ENCODE results near the gene MEG3.
"Not testable (repeated sequence)": the region's sequence is repeated elsewhere in the genome, so short reads cannot be mapped to it uniquely, and the experiment has no call there.

MEG3 gene

GRCh38 chr14:100789460-100790417 lies 36.2 kb upstream of the MEG3 start:
- DNase-seq, result no peak

- no peak for DNase-seq
Observed at GRCh38 chr14:100790502-100791347, 35.2 kb upstream of the MEG3 start.

- DNase-seq, result no peak
Observed at GRCh38 chr14:100791348-100791735, 34.6 kb upstream of the MEG3 start.

- DNase-seq, result no peak
Observed at GRCh38 chr14:100791995-100792394, 33.9 kb upstream of the MEG3 start.

DNA sequence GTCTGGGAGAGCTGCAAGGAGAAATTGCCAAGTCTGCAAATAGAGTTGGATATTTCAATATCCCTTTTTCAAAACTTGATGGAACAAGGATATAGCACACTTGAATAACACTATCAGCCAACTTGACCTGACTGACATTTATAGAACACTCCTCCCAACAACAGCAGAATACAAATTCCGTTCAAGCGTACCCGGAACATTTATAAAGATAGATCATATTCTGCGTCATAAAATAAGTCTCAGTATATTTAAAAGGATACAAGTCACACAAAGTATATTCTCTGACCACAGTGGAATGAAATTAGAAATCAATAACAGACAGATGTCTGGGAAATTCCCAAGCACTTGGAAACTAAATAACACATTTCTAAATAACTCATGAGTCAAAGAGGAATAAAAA lies 29.0 kb upstream of the MEG3 start:
- no peak for DNase-seq

DNA sequence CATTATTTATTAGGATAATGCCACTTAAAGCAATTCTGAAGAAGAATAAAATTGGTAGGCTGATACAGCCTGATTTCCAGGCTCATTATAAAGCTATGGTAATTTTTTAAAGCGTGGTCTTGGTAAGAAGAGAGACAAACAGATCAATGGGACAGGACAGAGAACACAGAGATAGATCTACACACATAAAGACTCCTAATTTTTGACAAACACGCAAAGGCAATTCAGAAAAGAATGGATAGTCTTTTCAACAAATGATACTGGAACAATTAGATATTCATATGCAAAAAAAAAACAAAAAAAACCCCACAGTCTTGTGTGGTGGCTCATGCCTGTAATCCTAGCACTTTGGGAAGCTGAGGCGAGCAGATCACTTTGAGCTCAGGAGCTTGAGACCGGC lies 25.9 kb upstream of the MEG3 start:
- DNase-seq, result no peak

- DNase-seq, result not testable (repeated sequence)
Observed at GRCh38 chr14:100801433-100801832, 24.5 kb upstream of the MEG3 start.

DNA sequence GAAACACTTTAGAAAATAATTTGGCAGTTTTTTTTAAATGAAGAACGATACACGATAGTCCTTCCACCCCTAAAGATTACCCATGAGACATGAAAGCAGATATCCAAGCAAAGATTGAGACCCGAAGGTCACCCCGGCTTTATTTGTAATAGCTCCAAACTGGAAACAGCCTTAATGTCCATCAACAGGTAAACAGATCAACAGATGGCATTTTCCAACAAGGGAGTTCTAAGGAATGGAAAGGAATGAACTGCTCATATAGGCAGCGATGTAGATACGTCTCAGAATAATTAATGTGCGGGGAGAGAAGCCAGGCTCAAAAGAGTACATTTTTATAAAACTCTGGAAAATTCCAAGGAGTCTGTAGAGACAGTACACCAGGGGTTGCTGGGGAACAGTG lies 23.7 kb upstream of the MEG3 start:
- DNase-seq, result no peak

DNA sequence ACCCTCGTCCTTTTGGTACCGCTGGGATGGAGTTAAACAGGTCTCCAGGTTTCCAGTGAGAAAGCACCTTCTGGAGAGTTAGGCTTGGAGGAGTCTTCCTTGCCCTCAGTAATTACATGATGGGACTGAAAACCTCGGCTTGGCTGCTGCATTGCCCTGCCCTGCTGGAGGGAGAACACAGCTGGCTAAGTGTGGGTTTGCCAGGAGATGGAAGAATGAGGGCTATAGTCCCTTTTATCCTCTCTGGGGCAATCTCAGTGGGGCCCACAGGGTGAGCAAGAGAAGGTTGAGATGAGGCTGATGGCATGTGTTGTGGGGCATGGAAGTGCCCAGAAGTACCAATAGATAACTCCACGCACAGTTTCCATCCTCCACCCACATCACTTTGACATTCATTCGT lies 23.2 kb upstream of the MEG3 start:
- DNase-seq, result no peak

DNA sequence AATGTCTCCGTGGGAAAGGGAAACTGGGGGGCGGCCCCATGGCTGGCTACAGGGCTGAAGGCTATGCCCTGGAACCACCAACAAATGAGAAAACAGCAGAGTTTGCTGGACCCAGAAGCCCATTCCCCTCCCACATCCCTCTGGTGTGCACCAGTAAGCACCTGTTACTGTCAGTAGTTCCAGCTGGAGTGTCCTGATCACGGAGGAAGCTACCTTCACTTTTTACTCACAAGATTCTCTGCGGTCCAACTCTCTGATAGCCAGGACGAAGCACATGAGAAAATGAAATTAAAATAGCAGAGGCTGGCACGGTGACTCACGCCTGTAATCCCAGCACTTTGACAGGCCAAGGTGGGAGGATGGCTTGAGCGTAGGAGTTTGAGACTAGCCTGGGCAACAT lies 22.7 kb upstream of the MEG3 start:
- no peak for DNase-seq

DNA sequence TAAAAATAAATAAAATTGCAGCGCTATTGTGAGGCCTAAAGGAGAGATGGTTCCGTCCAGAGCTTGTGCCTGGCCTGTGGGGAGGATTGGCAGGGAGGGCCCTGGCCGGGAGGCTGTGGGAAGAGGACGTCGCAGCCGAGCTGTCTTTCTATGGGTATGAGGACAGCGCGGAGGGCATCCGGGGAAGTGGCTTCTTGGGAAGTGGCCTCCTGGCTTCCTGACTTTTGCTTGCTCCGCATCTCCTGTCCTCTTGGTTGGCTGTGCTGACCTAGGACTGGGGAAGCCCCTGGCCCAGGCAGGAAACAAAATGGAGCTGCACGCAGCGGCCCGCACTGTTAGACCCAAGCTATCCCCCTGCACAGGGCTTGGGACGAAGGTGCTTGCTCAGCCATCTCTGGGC lies 22.2 kb upstream of the MEG3 start:
- DNase-seq, result no peak

GRCh38 chr14:100804138-100804537 lies 21.8 kb upstream of the MEG3 start:
- DNase-seq, result no peak

GRCh38 chr14:100804558-100805309 lies 21.2 kb upstream of the MEG3 start:
- DNase-seq, result no peak

DNA sequence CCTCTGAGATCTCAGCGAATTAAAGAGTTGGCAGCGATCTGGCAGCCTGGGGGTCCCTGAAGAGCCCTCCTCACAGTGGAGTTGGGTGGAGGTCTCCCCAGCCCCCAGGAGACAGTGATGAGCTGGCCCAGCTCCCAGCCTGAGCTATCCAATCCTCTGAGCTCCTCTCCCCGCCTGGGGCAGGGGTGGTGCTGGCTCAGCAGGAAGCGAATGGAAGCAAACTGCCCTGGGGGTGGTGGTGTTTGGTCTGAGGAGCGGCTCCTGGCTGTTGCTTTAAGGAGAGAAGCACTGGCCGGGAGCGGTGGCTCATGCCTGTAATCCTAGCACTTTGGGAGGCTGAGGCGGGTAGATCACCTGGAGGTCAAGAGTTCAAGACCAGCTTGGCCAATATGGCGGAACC lies 19.5 kb upstream of the MEG3 start:
- DNase-seq, result no peak

DNA sequence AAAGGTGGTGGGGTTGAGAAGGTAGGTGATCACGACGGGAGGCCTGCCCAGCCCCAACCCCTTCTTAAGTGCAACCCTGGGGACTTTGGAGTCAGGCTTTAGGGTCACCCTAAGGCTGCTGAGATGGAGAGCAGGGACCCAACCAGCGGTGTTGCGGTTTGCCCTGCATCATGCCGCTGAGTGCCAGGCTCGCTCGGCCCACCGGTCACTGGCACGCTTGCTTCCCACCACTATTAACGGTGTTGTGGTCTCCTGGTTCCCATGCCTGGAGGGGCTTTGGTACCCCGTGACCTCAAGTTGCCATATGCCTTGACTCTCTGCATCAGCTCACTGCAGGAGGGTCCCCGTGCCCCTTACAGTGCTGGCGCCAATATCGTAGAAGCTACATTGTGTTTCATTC lies 18.4 kb upstream of the MEG3 start:
- no peak for DNase-seq

DNA sequence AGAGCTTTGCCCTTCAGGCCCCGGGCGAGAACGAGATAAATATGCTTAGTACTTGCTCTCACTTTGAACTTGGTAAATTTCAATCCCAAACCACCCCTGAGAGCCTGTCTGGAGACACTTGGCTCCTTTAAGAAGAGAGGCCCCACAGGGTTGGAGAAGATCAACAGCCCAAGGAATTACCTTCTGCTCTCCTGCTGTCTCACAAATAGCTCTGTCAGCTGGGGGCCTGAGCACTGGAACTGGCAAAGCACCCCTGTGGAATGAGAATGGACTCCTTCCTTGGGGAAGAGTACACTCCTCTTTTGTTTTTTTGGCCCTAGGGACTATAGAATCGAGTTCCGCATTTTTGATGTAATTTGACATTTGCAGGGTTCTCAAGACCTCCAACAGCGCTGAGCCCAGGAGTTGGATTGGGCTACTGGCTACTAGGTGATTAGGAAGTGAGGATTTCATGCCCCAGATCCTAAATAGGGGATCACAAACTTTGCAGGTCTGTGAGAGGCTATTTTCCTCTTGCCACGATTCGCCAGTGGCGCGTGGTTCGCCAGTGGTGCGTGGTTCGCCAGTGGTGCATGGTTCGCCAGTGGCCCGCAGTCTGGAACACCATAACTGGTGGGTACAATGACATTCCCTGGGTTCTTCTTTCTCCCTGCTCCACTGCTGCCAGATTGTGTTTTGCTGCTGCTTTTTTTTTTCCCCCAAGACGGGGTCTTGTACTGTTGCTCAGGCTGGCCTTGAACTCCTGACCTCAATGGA lies 17.8 kb upstream of the MEG3 start:
- DNase-seq, result no peak

GRCh38 chr14:100810435-100810834 lies 15.5 kb upstream of the MEG3 start:
- DNase-seq, result no peak

GRCh38 chr14:100810861-100811461 lies 15.0 kb upstream of the MEG3 start:
- no peak for DNase-seq

DNA sequence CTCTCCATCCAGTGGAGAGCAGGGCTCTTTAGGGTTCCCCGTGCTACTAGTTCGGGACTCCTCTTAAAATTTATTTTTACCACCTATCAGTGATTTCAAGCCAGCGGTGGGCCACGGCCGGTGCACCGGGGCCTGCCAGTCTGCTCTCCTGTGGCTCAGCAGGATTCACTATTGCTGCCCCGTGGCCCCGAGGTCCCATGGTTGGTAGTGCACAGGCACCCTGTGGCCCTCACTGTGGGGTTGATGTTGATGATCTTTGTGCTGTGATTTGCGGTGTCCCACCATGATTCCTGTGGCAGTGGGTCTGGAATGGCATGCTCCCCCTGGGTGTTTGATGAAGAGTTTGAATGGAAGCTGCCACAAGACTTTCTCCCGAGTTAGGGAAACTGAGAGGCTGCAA lies 12.6 kb upstream of the MEG3 start:
- DNase-seq, result no peak

DNA sequence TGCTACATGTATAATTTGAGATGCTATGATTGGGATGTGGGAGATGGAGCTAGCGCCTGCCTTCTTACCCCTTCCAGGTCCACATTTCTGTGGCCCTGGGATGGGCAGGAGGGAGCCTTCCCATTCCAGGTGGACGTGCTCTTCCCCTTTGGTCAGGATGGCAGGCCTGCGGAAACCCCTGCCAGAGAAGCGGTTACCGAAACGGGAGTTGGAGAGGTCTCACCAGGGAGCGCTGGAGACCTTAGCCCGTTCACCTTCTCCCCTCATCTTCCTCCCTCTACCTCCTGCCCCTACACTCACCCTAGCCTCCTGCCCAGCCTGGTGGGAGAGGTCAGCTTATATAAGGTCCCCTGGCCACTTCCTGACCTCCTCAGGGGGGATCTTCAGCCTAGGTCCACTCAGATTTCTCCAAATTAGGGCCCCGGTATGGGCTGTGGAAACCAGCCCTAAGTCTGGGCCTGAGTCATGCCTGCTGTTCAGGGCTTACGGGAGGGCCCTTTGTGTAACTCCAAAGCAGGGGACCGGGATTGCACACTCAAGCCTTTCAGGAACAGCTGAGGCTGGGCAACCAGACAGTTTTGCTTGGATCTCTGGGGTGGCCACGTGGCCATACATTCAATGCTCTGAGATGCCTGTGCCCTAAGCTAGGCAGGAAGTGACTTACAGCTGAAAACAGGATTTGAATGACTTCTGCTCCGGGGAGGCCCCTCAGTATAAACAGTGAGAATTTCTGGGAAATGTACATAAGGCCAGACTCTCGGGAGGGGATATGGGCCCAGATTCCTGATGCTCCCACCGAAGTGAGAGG lies 10.2 kb upstream of the MEG3 start:
- no peak for DNase-seq

DNA sequence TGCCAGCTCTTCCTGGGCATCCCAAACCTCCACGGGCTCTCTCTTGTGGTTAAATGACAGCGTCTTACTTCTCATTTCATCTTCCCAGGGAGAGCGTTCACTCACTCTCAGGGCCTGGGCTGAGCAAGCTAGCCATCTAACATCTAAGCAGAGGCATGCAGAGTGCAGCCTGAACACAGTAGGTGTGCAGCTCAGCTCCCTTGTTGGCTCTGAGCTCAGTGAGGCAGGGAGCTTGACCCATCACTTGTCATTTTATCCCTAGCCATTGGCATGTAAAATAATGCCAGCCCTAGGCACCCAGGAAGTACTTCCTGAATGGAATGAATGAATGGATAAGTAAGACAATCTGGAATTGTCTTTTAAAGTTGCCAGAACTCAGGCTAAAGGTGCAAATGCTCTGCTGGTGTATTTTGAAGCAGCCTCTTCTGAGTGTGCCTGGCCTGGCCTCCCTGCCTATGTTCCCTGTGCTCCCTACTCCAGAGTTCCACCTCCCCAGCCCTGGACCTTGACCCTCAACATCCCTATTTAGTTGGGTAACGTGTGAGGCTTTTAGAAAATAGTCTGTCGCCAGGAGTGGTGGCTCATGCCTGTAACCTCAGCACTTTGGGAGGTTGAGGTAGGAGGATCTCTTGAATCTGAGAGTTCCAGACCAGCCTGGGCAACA lies 9.5 kb upstream of the MEG3 start:
- no peak for DNase-seq

Data from NCI-H187 treated with DMSO at 0.1 percent for 48 hours (cell line).